ENCODE data around the gene VSIG1. TPM values are rescaled to one million over a fixed set of nuclear protein-coding genes. Genes with fewer than 3 reads are reported as not detected.

VSIG1 gene
- total RNA-seq, 2 donors from 2014 or later = 0.54 to 8.2 TPM

GRCh38 chrX:108064001-108064400, 19.1 kb downstream of the VSIG1 start:
- TF ChIP-seq CTCF (IDR thresholded peaks at IDR 0.05) = no peak
- no peaks in the 10 kb centered on the region for H3K27me3 ChIP-seq (replicated peaks; ENCODE audit: insufficient read depth)
- H3K27ac ChIP-seq = no peak overlapping the region
- H3K9me3 ChIP-seq = no peaks in the 10 kb centered on the region
- DNase-seq (ENCODE audit: low spot score) = no peak
- H3K4me1 ChIP-seq (ENCODE audit: control insufficient read depth in 1 of 2, low read depth in 2 of 2) = no peaks in the 10 kb centered on the region
- no peak for ATAC-seq (ENCODE audit: insufficient number of reproducible peaks, low FRiP score, low read depth)
- no peaks in the 10 kb centered on the region for H3K36me3 ChIP-seq
- H3K4me3 ChIP-seq = no peak overlapping the region

DNA sequence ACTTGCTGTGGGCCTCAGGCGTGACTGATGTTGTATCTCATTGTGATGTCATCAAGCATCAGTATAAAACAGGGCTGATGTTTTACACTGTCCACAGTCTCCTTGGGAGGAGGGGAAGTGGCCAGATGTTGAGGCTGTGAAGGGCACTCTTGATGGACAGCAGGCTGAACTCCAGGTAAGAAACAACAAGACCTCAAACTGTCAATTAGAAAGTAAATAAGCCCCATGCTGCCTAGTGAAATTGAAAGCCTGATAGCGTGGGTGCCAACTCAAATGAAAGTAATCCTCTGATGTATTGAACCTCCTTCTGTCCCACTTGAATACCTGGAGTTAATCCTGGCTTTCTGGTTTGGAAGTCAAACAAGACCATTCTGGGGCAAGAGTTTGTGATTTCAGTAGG, 19.7 kb downstream of the VSIG1 start:
- ATAC-seq (ENCODE audit: insufficient number of reproducible peaks, low FRiP score, low read depth) (no peak), DNase-seq (ENCODE audit: low spot score) (no peak)
- Histone ChIP-seq H3K4me1 (ENCODE audit: control insufficient read depth in 1 of 2, low read depth in 2 of 2) (no peaks in the 10 kb centered on the region), H3K27me3 (replicated peaks; ENCODE audit: insufficient read depth) (no peaks in the 10 kb centered on the region), H3K9me3 (no peaks in the 10 kb centered on the region), H3K36me3 (no peaks in the 10 kb centered on the region), H3K27ac (no peak overlapping the region), H3K4me3 (no peak overlapping the region)
- TF ChIP-seq CTCF (IDR thresholded peaks at IDR 0.05) = no peak

DNA sequence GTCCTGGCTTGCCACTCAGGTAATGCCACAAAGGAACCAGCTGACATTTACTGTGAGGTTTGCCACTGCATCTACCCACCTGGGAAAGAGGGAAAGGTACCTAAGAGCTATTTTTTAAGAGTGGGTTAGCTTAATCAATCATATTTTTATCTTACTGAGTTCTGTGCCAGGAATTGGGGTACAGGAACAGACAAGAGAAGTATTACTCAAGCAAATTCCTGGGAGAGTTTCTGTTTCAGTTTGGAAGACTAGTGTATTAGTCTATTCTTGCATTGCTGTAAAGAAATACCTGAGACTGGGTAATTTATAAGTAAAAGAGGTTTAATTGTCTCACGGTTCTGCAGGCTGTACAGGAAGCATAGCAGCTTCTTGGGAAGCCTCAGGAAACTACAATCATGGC, 23.3 kb downstream of the VSIG1 start:
- no peaks in the 10 kb centered on the region for H3K27me3 ChIP-seq (replicated peaks; ENCODE audit: insufficient read depth)
- no peak for ATAC-seq (ENCODE audit: insufficient number of reproducible peaks, low FRiP score, low read depth)
- H3K36me3 ChIP-seq = no peaks in the 10 kb centered on the region
- DNase-seq (ENCODE audit: low spot score) = no peak
- no peaks in the 10 kb centered on the region for H3K4me1 ChIP-seq (ENCODE audit: control insufficient read depth in 1 of 2, low read depth in 2 of 2)
- TF ChIP-seq CTCF (IDR thresholded peaks at IDR 0.05) = no peak
- H3K4me3 ChIP-seq = no peak overlapping the region
- H3K27ac ChIP-seq = no peak overlapping the region
- H3K9me3 ChIP-seq = no peaks in the 10 kb centered on the region

DNA sequence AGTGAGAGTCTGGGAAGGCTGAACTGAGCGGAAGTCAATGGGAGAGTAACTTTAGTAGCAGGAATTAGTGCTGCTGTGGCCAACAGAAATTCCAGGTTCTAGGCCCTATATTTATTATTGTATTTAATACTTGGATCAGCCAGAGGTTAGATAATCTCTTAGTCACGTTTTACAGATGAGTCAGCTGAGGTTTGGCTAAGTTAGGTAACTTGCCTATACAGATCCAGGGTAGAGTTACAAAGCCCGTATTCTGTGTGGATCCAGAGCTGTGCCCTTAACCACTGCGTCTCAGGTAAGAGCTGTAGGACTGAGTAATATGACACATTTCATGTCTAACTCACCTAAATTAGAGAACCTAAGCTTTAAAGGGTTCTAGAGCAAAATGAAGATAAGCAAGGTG, 26.0 kb downstream of the VSIG1 start:
- DNase-seq (ENCODE audit: low spot score) (no peak), ATAC-seq (ENCODE audit: insufficient number of reproducible peaks, low FRiP score, low read depth) (no peak)
- H3K4me1 ChIP-seq (ENCODE audit: control insufficient read depth in 1 of 2, low read depth in 2 of 2) = no peaks in the 10 kb centered on the region
- no peaks in the 10 kb centered on the region for H3K36me3 ChIP-seq
- H3K27ac ChIP-seq = no peak overlapping the region
- TF ChIP-seq CTCF (IDR thresholded peaks at IDR 0.05) = no peak
- H3K4me3 ChIP-seq = no peak overlapping the region
- no peaks in the 10 kb centered on the region for H3K9me3 ChIP-seq
- no peaks in the 10 kb centered on the region for H3K27me3 ChIP-seq (replicated peaks; ENCODE audit: insufficient read depth)

GRCh38 chrX:108071578-108071977, 26.7 kb downstream of the VSIG1 start:
- H3K36me3 ChIP-seq = no peaks in the 10 kb centered on the region
- no peak overlapping the region for H3K27ac ChIP-seq
- no peak for TF ChIP-seq CTCF (IDR thresholded peaks at IDR 0.05)
- H3K9me3 ChIP-seq = no peaks in the 10 kb centered on the region
- H3K4me3 ChIP-seq = no peak overlapping the region
- no peaks in the 10 kb centered on the region for H3K27me3 ChIP-seq (replicated peaks; ENCODE audit: insufficient read depth)
- ATAC-seq (ENCODE audit: insufficient number of reproducible peaks, low FRiP score, low read depth) (no peak), DNase-seq (ENCODE audit: low spot score) (no peak)
- no peaks in the 10 kb centered on the region for H3K4me1 ChIP-seq (ENCODE audit: control insufficient read depth in 1 of 2, low read depth in 2 of 2)
